Stimulated activated CD8-positive, alpha-beta memory T cell treated with anti-CD3 and anti-CD28 coated beads, Interleukin-12 subunit alpha, Interleukin-12 subunit beta, amount 100 ng/mL, for 1 hour (primary cell): Measurements from ENCODE around the gene PPFIA1.

Experiments
- DNase-seq: peaks from one replicate; pipeline ENCODE4 v3.0.0-alpha.2; 2020; ENCODE audit warnings: low read depth

The PPFIA1 gene

DNA sequence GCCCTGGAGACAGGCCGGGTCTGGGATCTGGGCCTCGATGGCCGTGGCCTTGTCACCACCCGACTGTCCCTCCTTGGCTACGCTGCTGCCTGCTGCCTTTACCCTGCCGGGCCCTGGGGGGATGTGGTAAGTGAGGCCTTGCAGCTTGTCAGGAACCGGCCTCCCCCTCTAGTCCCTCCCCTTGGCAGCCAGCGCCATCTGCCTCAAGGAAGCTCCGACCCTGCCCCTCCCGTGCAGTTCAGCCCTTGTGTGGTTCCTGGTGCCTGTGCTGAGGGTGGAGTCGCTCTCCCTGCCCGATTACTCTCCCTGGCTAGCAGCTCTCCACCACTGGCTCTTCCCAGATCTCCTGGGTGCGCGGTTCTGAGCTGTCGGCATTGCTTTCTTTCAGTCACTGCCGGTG is 161.6 kb downstream of the PPFIA1 start:
- DNase-seq: no peak

DNA sequence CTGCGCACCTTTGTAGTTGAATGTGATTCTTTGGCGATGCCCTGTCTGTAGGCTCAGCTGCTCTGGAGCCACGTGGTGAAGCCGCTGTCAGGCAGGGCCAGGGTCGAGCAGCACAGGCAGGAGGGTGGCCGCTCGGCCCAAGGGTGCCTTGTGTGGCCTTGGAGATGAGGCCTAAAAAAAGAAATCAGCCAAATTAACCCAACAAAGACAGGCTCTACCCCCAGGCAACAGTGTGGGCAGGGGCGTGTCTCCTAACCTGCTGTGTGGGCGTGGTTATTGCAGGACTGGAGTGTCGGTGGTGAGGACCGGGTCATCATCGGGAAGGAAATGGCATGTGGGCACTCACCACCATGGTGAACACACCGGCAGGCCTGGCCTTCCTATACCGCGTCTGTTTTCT is 162.1 kb downstream of the PPFIA1 start:
- DNase-seq: no peak

DNA sequence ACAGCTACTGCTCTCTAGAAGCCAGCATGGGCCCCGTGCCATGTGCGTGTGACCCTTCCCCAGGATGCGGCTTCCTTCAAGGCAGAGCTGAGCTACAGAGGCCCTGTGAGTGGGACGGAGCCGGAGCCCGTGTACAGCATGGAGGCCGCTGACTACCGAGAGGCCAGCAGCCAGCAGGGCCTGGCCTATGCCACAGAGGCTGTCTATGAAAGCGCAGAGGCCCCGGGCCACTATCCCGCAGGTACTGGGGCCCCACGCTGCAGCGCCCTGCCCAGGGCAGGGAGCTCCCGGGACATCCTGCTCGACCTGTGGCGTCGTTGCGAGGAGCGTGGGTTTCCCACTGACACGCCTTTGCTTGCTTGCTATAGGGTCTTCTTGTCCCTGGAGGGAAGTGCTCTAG is 162.5 kb downstream of the PPFIA1 start:
- DNase-seq: no peak

DNA sequence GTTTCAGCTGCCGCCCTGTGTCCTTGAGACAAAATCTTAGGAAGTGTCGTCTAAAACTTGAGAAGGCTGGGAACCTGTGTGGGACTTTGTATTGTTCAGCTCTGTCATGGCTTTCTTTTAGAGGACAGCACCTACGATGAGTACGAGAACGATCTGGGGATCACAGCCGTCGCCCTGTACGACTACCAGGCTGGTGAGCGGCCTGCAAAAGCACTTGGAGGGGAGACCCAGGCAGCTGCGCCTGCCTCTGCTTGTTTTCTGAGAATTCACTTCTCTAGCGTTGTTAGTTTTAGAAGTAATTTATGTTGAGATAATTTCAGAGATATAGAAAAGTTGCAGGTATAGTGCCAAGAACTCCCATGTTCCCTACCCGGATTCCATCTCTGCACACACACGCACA is 163.0 kb downstream of the PPFIA1 start:
- DNase-seq: no peak
